Parathyroid adenoma (tissue), 2 donors: ENCODE data around the gene SLC9A9.

Source experiments
- H2AFZ ChIP-seq: fragments of 300-600 bp; sonication (generic); one replicate; pipeline ENCODE4 v1.7.0; 2017; ENCODE audit warnings: antibody characterized with exemption, mild to moderate bottlenecking
- H3K27ac ChIP-seq: fragments of 300-600 bp; sonication (generic); one replicate; pipeline ENCODE4 v1.7.0; 2017
- H3K27me3 ChIP-seq: fragments of 300-600 bp; sonication (generic); one replicate; pipeline ENCODE4 v1.7.0; 2017; ENCODE audit warnings: low read length; ENCODE audit not compliant: control insufficient read depth, insufficient read depth
- H3K36me3 ChIP-seq: fragments of 300-600 bp; sonication (generic); one replicate; pipeline ENCODE4 v1.7.0; 2017; ENCODE audit warnings: low read length; ENCODE audit not compliant: control insufficient read depth, insufficient read depth
- H3K4me1 ChIP-seq: fragments of 300-600 bp; sonication (generic); one replicate; pipeline ENCODE4 v1.7.0; 2017; ENCODE audit warnings: control low read depth
- H3K4me2 ChIP-seq: fragments of 300-600 bp; sonication (generic); one replicate; pipeline ENCODE4 v1.7.0; 2017; ENCODE audit warnings: low read length
- H3K4me3 ChIP-seq: fragments of 300-600 bp; sonication (generic); one replicate; pipeline ENCODE4 v1.7.0; 2017; ENCODE audit warnings: low read depth, low read length
- H3K79me2 ChIP-seq: fragments of 300-600 bp; sonication (generic); one replicate; pipeline ENCODE4 v1.7.0; 2017; ENCODE audit warnings: control low read depth
- H3K9ac ChIP-seq: fragments of 300-600 bp; sonication (generic); one replicate; pipeline ENCODE4 v1.7.0; 2017; ENCODE audit warnings: mild to moderate bottlenecking
- H3K9me3 ChIP-seq: fragments of 300-600 bp; sonication (generic); one replicate; pipeline ENCODE4 v1.7.0; 2017; ENCODE audit warnings: low read length; ENCODE audit not compliant: control insufficient read depth
- CTCF ChIP-seq: fragments of 300-600 bp; sonication (generic); IDR thresholded peaks from one replicate; pipeline ENCODE4 v1.7.0; 2017; ENCODE audit warnings: antibody characterized with exemption, mild to moderate bottlenecking
- donor health status: primary hyperparathyroidism.

The SLC9A9 gene

DNA sequence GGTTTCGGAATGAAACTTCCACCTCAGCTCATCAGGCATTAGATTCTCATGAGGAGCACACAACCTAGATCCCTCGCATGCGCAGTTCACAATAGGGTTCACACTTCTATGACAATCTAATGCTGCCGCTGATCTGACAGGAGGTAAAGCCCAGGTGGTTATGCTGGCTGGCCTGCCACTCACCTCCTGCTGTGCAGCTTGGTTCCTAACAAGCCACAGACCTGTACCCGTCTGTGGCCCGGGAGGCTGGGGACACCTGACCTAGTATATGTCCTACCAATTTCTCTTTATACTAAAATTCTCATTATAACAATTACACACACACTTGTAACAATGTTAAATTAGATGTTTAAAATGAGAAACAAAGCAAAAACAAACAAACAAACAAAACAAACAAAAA, 172.2 kb downstream of the SLC9A9 start:
- Histone ChIP-seq H3K27ac (no peak overlapping the region), H3K4me1 (no peaks in the 10 kb centered on the region), H3K79me2 (no peaks in the 10 kb centered on the region), H3K4me3 (no peak overlapping the region), H3K9ac (no peak overlapping the region), H3K4me2 (no peak overlapping the region), H2AFZ (no peak overlapping the region), H3K9me3 (no peaks in the 10 kb centered on the region), H3K27me3 (no peaks in the 10 kb centered on the region), H3K36me3 (no peaks in the 10 kb centered on the region)
- no peak for TF ChIP-seq CTCF

DNA sequence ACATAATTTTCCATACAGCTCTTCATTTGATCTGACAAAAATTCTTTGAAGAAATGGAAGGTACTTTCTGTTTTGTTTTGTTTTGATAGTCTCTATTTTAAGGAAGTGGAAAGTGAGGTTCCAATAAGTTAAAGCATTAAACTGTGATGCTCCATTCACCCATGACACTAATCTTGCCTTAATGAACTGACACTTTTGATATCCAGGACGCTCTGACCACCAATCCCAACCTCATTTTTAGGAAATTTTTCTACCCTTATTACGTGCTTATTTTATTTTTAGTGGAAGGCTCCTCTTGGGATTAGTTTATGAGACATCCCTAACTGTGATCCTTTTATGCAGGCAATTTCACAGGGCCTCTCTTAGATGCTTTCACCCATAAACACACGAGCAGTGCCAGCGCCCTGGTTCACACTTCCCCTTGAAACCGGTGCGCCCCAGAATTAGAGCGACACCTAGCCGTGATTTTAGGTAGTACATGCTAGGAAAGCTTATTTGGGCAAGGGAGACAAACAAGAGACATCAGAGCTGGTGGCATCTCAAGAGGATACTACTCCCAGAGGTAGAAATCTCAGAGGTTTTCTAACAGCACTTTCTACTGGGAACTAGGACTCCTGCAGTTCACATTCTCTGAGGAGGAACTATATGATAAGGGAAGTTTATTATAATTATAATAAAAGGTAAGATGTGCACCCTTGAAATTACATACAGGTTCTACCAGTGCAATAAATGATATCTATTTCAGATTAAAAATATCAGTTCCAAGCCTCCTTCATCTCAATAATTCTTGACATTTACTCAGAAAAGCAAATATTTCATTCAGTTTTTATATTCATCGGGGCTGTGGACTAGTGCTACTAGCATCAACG, 173.9 kb downstream of the SLC9A9 start:
- no peaks in the 10 kb centered on the region for H3K9me3 ChIP-seq
- H3K79me2 ChIP-seq: no peaks in the 10 kb centered on the region
- H2AFZ ChIP-seq: no peak overlapping the region
- peak; percentile 54 for TF ChIP-seq CTCF
- no peak overlapping the region for H3K9ac ChIP-seq
- H3K27ac ChIP-seq: no peak overlapping the region
- no peaks in the 10 kb centered on the region for H3K27me3 ChIP-seq
- no peak overlapping the region for H3K4me3 ChIP-seq
- no peaks in the 10 kb centered on the region for H3K36me3 ChIP-seq
- H3K4me1 ChIP-seq: no peaks in the 10 kb centered on the region
- H3K4me2 ChIP-seq: peak overlapping the region; percentile 37

DNA sequence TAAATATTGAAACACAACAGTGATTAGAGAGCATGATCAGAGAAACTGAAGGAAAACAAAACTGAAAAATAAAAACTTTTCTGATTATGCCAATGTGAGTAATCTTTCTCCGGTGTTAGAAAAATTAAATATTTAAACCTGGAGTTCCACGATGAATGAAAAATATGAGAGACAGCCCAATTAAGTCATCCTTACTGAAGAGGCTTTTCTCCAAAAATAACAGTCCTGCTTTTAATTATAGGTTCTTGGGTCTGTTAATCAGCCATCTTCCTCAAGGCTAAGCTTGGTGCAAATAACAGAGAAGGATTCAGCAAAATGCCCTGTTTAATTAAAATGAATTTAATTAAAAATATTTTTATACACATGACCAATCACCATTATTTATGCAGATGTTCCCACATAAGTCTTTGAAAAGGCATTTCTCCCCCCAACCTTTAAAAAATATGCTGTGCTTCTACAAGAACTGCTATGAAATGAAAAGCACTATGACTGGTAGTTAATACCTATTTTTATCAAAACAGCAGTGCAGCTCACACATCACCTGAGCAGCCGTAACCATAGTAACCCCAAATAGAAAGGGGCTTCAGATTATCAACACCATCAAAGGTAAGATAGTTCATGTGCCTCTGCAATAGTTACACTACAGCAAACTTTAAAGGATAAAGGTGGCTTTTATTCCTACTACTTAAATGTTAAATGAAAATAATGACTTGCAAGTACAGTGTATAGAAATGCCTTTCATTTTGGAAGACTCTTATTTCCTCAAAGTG, 175.7 kb downstream of the SLC9A9 start:
- no peak overlapping the region for H3K27ac ChIP-seq
- no peaks in the 10 kb centered on the region for H3K4me1 ChIP-seq
- no peak for TF ChIP-seq CTCF
- no peaks in the 10 kb centered on the region for H3K79me2 ChIP-seq
- H2AFZ ChIP-seq: no peak overlapping the region
- H3K27me3 ChIP-seq: no peaks in the 10 kb centered on the region
- no peak overlapping the region for H3K4me3 ChIP-seq
- no peaks in the 10 kb centered on the region for H3K9me3 ChIP-seq
- H3K9ac ChIP-seq: no peak overlapping the region
- no peaks in the 10 kb centered on the region for H3K36me3 ChIP-seq
- no peak overlapping the region for H3K4me2 ChIP-seq

GRCh38 chr3:143671626-143672025, 176.6 kb downstream of the SLC9A9 start:
- Histone ChIP-seq H3K27me3 (no peaks in the 10 kb centered on the region), H2AFZ (no peak overlapping the region), H3K4me1 (no peaks in the 10 kb centered on the region), H3K9ac (no peak overlapping the region), H3K36me3 (no peaks in the 10 kb centered on the region), H3K27ac (no peak overlapping the region), H3K9me3 (no peaks in the 10 kb centered on the region), H3K79me2 (no peaks in the 10 kb centered on the region), H3K4me2 (no peak overlapping the region), H3K4me3 (no peak overlapping the region)
- TF ChIP-seq CTCF: no peak
